ENCODE results near the gene ZNF610.

ZNF610 gene

DNA sequence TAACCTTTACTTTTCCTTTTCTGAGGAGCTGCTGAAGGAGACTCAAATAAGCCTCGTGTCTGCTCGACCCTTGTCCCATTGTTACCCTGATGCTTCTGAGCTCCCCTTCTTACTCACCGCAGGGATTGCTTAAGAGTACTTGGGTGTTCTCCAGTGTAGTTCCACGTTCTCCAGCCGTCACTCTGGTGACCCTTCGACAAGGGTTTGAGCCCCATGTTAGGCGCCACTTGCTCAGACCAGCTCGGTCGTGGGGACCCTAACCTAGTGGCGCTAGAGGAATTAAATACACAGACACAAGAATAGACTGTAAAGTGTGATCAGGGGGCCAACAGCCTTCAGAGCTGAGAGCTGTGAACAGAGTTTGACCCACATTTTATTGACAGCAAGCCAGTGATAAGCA, 28.8 kb upstream of the ZNF610 start:
- no peaks in the 10 kb centered on the region for H3K4me1 ChIP-seq (ENCODE audit: control insufficient read depth, insufficient read depth, low read length)
- TF ChIP-seq, protein P1, sequence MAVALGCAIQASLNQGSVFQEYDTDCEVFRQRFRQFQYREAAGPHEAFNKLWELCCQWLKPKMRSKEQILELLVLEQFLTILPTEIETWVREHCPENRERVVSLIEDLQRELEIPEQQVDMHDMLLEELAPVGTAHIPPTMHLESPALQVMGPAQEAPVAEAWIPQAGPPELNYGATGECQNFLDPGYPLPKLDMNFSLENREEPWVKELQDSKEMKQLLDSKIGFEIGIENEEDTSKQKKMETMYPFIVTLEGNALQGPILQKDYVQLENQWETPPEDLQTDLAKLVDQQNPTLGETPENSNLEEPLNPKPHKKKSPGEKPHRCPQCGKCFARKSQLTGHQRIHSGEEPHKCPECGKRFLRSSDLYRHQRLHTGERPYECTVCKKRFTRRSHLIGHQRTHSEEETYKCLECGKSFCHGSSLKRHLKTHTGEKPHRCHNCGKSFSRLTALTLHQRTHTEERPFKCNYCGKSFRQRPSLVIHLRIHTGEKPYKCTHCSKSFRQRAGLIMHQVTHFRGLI (tag by site-specific recombination; IDR thresholded peaks at IDR 0.05): no peak
- TF ChIP-seq OSR2 (tag by site-specific recombination; IDR thresholded peaks at IDR 0.05) (no peak), ZNF626 (tag by site-specific recombination; IDR thresholded peaks at IDR 0.05) (peak; percentile 66; the same call in 1 of the 2 replicates), ZEB2 (tag by site-specific recombination; IDR thresholded peaks at IDR 0.05) (no peak), ZBTB48 (tag by site-specific recombination; IDR thresholded peaks at IDR 0.05) (no peak), SETDB1 (IDR thresholded peaks at IDR 0.05; ENCODE audit: insufficient read length, low read length) (peak; percentile 93), ZNF555 (tag by site-specific recombination; conservative IDR thresholded peaks at IDR 0.05) (no peak), ZNF292 (tag by site-specific recombination; IDR thresholded peaks at IDR 0.05; ENCODE audit: borderline replicate concordance, low read depth) (no peak)
- POLR2A ChIA-PET: interaction anchor here (1.6 kb wide), 1 partner anchor 9 kb away, joined by 3 read pairs; no protein-coding TSS in a partner anchor
- no peak overlapping the region for H3K27ac ChIP-seq (ENCODE audit: extremely low read depth, low read depth, low read length)
- H3K36me3 ChIP-seq (ENCODE audit: control insufficient read depth in 2 of 2, insufficient read depth in 1 of 2, low read length in 2 of 2): peaks cover 21 to 83% of the 10 kb centered on the region in 2 experiments
- H3K9me3 ChIP-seq (ENCODE audit: control insufficient read depth, insufficient read depth, low read depth, low read length): peaks cover 3% of the 10 kb centered on the region
- CTCF ChIA-PET: interaction anchor here (0.6 kb wide), 1 partner anchor 36 kb away, joined by 4 read pairs; no protein-coding TSS in a partner anchor
- no peak overlapping the region for H3K4me3 ChIP-seq (ENCODE audit: low read depth, low read length)

DNA sequence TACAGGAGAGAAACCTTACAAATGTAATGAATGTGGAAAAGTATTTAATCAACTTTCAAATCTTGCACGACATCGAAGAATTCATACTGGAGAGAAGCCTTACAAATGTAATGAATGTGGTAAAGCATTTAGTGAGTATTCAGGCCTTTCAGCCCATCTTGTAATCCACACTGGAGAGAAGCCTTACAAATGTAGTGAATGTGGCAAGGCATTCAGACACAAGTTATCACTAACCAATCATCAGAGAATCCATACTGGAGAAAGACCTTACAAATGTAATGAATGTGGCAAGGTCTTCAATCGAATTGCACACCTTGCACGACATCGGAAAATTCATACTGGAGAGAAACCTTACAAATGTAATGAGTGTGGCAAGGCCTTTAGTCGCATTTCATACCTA, 13.6 kb upstream of the ZNF610 start:
- H3K4me1 ChIP-seq (ENCODE audit: control insufficient read depth, insufficient read depth, low read length): no peaks in the 10 kb centered on the region
- H3K36me3 ChIP-seq (ENCODE audit: control insufficient read depth in 2 of 2, insufficient read depth in 1 of 2, low read length in 2 of 2): peaks cover 42 to 51% of the 10 kb centered on the region in 2 experiments
- no peak overlapping the region for H3K4me3 ChIP-seq (ENCODE audit: low read depth, low read length)
- TF ChIP-seq, protein P2, sequence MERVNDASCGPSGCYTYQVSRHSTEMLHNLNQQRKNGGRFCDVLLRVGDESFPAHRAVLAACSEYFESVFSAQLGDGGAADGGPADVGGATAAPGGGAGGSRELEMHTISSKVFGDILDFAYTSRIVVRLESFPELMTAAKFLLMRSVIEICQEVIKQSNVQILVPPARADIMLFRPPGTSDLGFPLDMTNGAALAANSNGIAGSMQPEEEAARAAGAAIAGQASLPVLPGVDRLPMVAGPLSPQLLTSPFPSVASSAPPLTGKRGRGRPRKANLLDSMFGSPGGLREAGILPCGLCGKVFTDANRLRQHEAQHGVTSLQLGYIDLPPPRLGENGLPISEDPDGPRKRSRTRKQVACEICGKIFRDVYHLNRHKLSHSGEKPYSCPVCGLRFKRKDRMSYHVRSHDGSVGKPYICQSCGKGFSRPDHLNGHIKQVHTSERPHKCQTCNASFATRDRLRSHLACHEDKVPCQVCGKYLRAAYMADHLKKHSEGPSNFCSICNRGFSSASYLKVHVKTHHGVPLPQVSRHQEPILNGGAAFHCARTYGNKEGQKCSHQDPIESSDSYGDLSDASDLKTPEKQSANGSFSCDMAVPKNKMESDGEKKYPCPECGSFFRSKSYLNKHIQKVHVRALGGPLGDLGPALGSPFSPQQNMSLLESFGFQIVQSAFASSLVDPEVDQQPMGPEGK (tag by site-specific recombination; IDR thresholded peaks at IDR 0.05): no peak
- TF ChIP-seq ZEB2 (tag by site-specific recombination; IDR thresholded peaks at IDR 0.05): no peak
- TF ChIP-seq ZNF274 (IDR thresholded peaks at IDR 0.05; ENCODE audit: low read length): no peak
- TF ChIP-seq ZNF274 (tag by site-specific recombination; IDR thresholded peaks at IDR 0.05; ENCODE audit: borderline replicate concordance): peak; percentile 63; the same call in 1 of the 2 replicates
- POLR2A ChIA-PET: no interaction called here
- CTCF ChIA-PET: no interaction called here
- H3K27ac ChIP-seq (ENCODE audit: extremely low read depth, low read depth, low read length): no peak overlapping the region
- peaks cover 8% of the 10 kb centered on the region for H3K9me3 ChIP-seq (ENCODE audit: control insufficient read depth, insufficient read depth, low read depth, low read length)

DNA sequence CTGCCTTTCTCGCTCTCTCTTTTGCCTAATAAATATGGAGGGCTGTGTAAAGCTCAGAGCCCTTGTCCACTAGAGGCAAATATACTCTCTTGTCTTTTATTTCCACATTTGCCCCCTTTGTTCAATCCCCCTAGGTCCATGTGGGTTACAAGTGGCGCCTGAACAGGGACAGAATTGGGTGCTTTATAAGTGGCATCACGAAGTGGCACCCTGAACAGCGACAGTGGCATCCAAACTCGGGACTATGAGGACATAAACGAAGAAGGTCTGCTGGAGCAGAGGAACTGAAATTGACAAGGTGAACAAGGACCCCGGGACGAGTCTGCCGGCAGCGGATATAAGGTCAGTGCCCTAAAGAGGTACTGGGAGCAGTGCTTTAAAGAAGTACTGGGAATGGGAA, 4.3 kb upstream of the ZNF610 start:
- H3K4me1 ChIP-seq (ENCODE audit: control insufficient read depth, insufficient read depth, low read length): no peaks in the 10 kb centered on the region
- H3K27ac ChIP-seq (ENCODE audit: extremely low read depth, low read depth, low read length): no peak overlapping the region
- no peak overlapping the region for H3K4me3 ChIP-seq (ENCODE audit: low read depth, low read length)
- CTCF ChIA-PET: no interaction called here
- TF ChIP-seq, protein P3, sequence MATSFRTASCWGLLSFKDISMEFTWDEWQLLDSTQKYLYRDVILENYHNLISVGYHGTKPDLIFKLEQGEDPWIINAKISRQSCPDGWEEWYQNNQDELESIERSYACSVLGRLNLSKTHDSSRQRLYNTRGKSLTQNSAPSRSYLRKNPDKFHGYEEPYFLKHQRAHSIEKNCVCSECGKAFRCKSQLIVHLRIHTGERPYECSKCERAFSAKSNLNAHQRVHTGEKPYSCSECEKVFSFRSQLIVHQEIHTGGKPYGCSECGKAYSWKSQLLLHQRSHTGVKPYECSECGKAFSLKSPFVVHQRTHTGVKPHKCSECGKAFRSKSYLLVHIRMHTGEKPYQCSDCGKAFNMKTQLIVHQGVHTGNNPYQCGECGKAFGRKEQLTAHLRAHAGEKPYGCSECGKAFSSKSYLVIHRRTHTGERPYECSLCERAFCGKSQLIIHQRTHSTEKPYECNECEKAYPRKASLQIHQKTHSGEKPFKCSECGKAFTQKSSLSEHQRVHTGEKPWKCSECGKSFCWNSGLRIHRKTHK (tag by site-specific recombination; IDR thresholded peaks at IDR 0.05): no peak
- TF ChIP-seq ZNF394 (tag by site-specific recombination; IDR thresholded peaks at IDR 0.05; ENCODE audit: borderline replicate concordance): no peak
- no peak for TF ChIP-seq ZNF768 (tag by site-specific recombination; IDR thresholded peaks at IDR 0.05)
- peak; percentile 38 for TF ChIP-seq SETDB1 (IDR thresholded peaks at IDR 0.05; ENCODE audit: insufficient read length, low read length)
- H3K9me3 ChIP-seq (ENCODE audit: control insufficient read depth, insufficient read depth, low read depth, low read length): peaks cover 4% of the 10 kb centered on the region
- H3K36me3 ChIP-seq (ENCODE audit: control insufficient read depth in 2 of 2, insufficient read depth in 1 of 2, low read length in 2 of 2): no peaks in the 10 kb centered on the region
- POLR2A ChIA-PET: no interaction called here
